Liver (tissue), 9 donors: ENCODE measurements around the gene GPD1. TPM values are rescaled to one million over a fixed set of nuclear protein-coding genes. Genes with fewer than 3 reads are reported as not detected.

Experiments
- DNase-seq: peaks from one replicate; pipeline ENCODE4 v3.0.0-alpha.2; 2017; ENCODE audit warnings: low spot score
- H3K27ac ChIP-seq, 2 donors: one replicate each; pipeline ENCODE4 v1.7.0; 2013; ENCODE audit warnings: inconsistent platforms in 2 of 2, low read length in 2 of 2, control low read depth in 1 of 2, low read depth in 1 of 2, mild to moderate bottlenecking in 1 of 2
- H3K27me3 ChIP-seq, 4 donors: one replicate each; pipeline versions ENCODE4 v1.6.1 to v1.7.0; 2013; ENCODE audit warnings: low read length in 3 of 4, inconsistent platforms in 1 of 4, mild to moderate bottlenecking in 1 of 4, moderate library complexity in 1 of 4; ENCODE audit not compliant: control insufficient read depth in 4 of 4, insufficient read depth in 4 of 4
- H3K36me3 ChIP-seq, 4 donors: one replicate each; pipeline versions ENCODE4 v1.6.1 to v1.7.0; 2013; ENCODE audit warnings: low read length in 3 of 4, mild to moderate bottlenecking in 3 of 4, low read depth in 1 of 4, moderate library complexity in 1 of 4; ENCODE audit not compliant: control insufficient read depth in 4 of 4, insufficient read depth in 3 of 4
- H3K4me1 ChIP-seq, 4 donors: one replicate each; pipeline versions ENCODE4 v1.6.1 to v1.7.0; 2013; ENCODE audit warnings: low read length in 3 of 4, mild to moderate bottlenecking in 3 of 4, moderate library complexity in 1 of 4; ENCODE audit not compliant: control insufficient read depth in 4 of 4, insufficient read depth in 4 of 4
- H3K4me3 ChIP-seq, 3 donors: one replicate each; pipeline versions ENCODE4 v1.6.1 to v1.7.0; 2013; ENCODE audit warnings: low read length in 3 of 3, control low read depth in 1 of 3, low read depth in 1 of 3, mild to moderate bottlenecking in 1 of 3
- H3K9ac ChIP-seq, 2 donors: one replicate each; pipeline ENCODE4 v1.7.0; 2013; ENCODE audit warnings: low read length in 2 of 2, mild to moderate bottlenecking in 2 of 2, moderate library complexity in 2 of 2, control low read depth in 1 of 2, low read depth in 1 of 2
- H3K9me3 ChIP-seq, 4 donors: one replicate each; pipeline versions ENCODE4 v1.6.1 to v1.7.0; 2013; ENCODE audit warnings: low read length in 3 of 4; ENCODE audit not compliant: control insufficient read depth in 4 of 4
- EGR1 ChIP-seq, 2 donors: IDR thresholded peaks; 2 replicates each; pipeline ENCODE4 v1.6.1; 2016 to 2018; ENCODE audit warnings: antibody characterized with exemption in 2 of 2, low read depth in 2 of 2
- FOXA1 ChIP-seq: IDR thresholded peaks from 2 replicates; pipeline ENCODE4 v1.6.1; 2016; ENCODE audit warnings: antibody characterized with exemption
- FOXA2 ChIP-seq: IDR thresholded peaks from 2 replicates; pipeline ENCODE4 v1.6.1; 2016; ENCODE audit warnings: antibody characterized with exemption
- GABPA ChIP-seq, 2 donors: IDR thresholded peaks in 1 of 2; conservative IDR thresholded peaks in 1 of 2; 2 replicates each; pipeline ENCODE4 v1.6.1; 2016; ENCODE audit warnings: antibody characterized with exemption in 2 of 2, mild to moderate bottlenecking in 1 of 2, moderate library complexity in 1 of 2
- HNF4A ChIP-seq, 2 donors: conservative IDR thresholded peaks; 2 replicates each; pipeline ENCODE4 v1.6.1; 2016; ENCODE audit warnings: antibody characterized with exemption in 2 of 2, mild to moderate bottlenecking in 2 of 2
- HNF4G ChIP-seq: IDR thresholded peaks from 2 replicates; pipeline ENCODE4 v1.6.1; 2016; ENCODE audit warnings: antibody characterized with exemption
- JUND ChIP-seq, 2 donors: IDR thresholded peaks; 2 replicates each; pipeline ENCODE4 v1.6.1; 2016; ENCODE audit warnings: antibody characterized with exemption in 2 of 2
- MAX ChIP-seq: IDR thresholded peaks from 2 replicates; pipeline ENCODE4 v1.6.1; 2016; ENCODE audit warnings: antibody characterized with exemption
- RAD21 ChIP-seq, 2 donors: IDR thresholded peaks; 2 replicates each; pipeline ENCODE4 v1.6.1; 2016; ENCODE audit warnings: antibody characterized with exemption in 2 of 2, mild to moderate bottlenecking in 2 of 2
- REST ChIP-seq: IDR thresholded peaks from 2 replicates; pipeline ENCODE4 v1.6.1; 2016; ENCODE audit warnings: antibody characterized with exemption, mild to moderate bottlenecking
- SP1 ChIP-seq: IDR thresholded peaks from 2 replicates; pipeline ENCODE4 v1.6.1; 2018; ENCODE audit warnings: antibody characterized with exemption, mild to moderate bottlenecking
- TAF1 ChIP-seq: conservative IDR thresholded peaks from 2 replicates; pipeline ENCODE4 v1.6.1; 2016; ENCODE audit warnings: antibody characterized with exemption, mild to moderate bottlenecking
- YY1 ChIP-seq: IDR thresholded peaks from 2 replicates; pipeline ENCODE4 v1.6.1; 2016; ENCODE audit warnings: antibody characterized with exemption, mild to moderate bottlenecking
- ZBTB33 ChIP-seq: IDR thresholded peaks from 2 replicates; pipeline ENCODE4 v1.6.1; 2016; ENCODE audit warnings: antibody characterized with exemption
- WGBS: extraction: QIAGEN DNeasy Blood & Tissue Kit; methylation state at CpG from one replicate; pipeline ENCODE4 v1.1.7; 2013; 5-methylcytosine and 5-hydroxymethylcytosine counted together
- polyA plus RNA-seq, 2 donors: library from polyadenylated mRNA; stranded (reverse) in 1 of 2; unstranded in 1 of 2; fragments of 200-250 nt in 1 of 2; fragments of >200 nt in 1 of 2; fragmentation: Nextera tagmentation in 1 of 2; extraction: Ambion mirVana in 1 of 2; gene quantifications; one replicate each; pipeline versions ENCODE4 v1.2.1 to v1.2.3, GENCODE V29; 2013 to 2015
- total RNA-seq, 2 donors: library from RNA; depleted of rRNA; stranded (reverse); fragments of >200 nt; gene quantifications; one replicate each; pipeline ENCODE4 v1.2.3, GENCODE V29; 2014
- TF ChIP-seq, protein P1 (sequence below): fragments of 150-350 bp; IDR thresholded peaks from 2 replicates; pipeline ENCODE4 v1.5.1; 2017; ENCODE audit warnings: improper control_type of control experiment, low read depth, low read length; ENCODE audit not compliant: missing input control
- TF ChIP-seq, protein P2 (sequence below): IDR thresholded peaks from 2 replicates; pipeline ENCODE4 v1.6.1; 2016; ENCODE audit warnings: antibody characterized with exemption
- donor health status: healthy.
- donor health status: healthy.
- donor health status: healthy.
- donor health status: healthy.
- donor health status: healthy.

GPD1 gene
- total and polyA plus RNA-seq, 4 donors: 12.0 to 323 (median 85.6) TPM

DNA sequence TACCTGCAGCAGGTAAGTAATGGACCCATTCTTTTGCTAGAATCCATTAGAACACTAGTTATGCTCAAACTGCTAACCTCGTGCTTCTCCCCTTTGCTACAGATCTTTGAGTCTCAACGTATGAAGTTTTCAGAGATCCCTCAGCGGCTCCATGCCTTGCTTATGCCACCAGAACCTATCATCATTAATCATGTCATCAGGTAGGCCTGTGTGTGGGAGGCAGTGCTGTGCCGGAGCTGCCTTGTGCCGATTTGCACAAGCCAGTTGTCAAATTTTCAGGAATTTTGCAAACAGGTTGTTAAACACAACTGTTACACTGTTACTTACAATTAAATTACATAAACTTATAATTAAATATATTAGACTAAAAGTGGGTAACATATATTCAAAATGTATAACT is 13.4 kb upstream of the GPD1 start:
- H3K27ac ChIP-seq: no peak overlapping the region
- peaks cover 0 to 14% (median 6%) of the 10 kb centered on the region in 4 donors for H3K4me1 ChIP-seq
- no peaks in the 10 kb centered on the region for H3K9me3 ChIP-seq
- H3K4me3 ChIP-seq: no peak overlapping the region
- H3K36me3 ChIP-seq: peaks cover 20 to 58% (median 41%) of the 10 kb centered on the region in 4 donors
- H3K9ac ChIP-seq: no peak overlapping the region
- no peak for DNase-seq
- no peak for TF ChIP-seq FOXA2
- TF ChIP-seq SP1: no peak
- TF ChIP-seq EGR1 (IDR thresholded peaks at IDR 0.05; ENCODE audit: low read depth in 2 of 2): no peak
- no peak for TF ChIP-seq MAX
- no peaks in the 10 kb centered on the region for H3K27me3 ChIP-seq
- 94% methylated on average over 5 of the region's 5 CpGs for WGBS

- Histone ChIP-seq H3K9me3 (no peaks in the 10 kb centered on the region), H3K9ac (no peak overlapping the region), H3K4me3 (no peak overlapping the region), H3K4me1 (peaks cover 2 to 21% (median 13%) of the 10 kb centered on the region in 4 donors), H3K27me3 (no peaks in the 10 kb centered on the region), H3K36me3 (peaks cover 29 to 59% (median 41%) of the 10 kb centered on the region in 4 donors), H3K27ac (no peak overlapping the region)
- no peak for DNase-seq
- 95% methylated on average over 6 of the region's 6 CpGs for WGBS
- TF ChIP-seq JUND (IDR thresholded peaks at IDR 0.05): no peak
- no peak for TF ChIP-seq YY1
- no peak for TF ChIP-seq ZBTB33
- no peak for TF ChIP-seq EGR1 (IDR thresholded peaks at IDR 0.05; ENCODE audit: low read depth in 2 of 2)
- no peak for TF ChIP-seq FOXA1
- no peak for TF ChIP-seq HNF4G
- no peak for TF ChIP-seq RAD21 (IDR thresholded peaks at IDR 0.05)
- no peak for TF ChIP-seq TAF1
- TF ChIP-seq REST: no peak
- no peak for TF ChIP-seq HNF4A (conservative IDR thresholded peaks at IDR 0.05)
- no peak for TF ChIP-seq GABPA (IDR thresholded peaks at IDR 0.05 in 1 of 2, conservative IDR thresholded peaks at IDR 0.05 in 1 of 2)
- TF ChIP-seq SP1: no peak
- no peak for TF ChIP-seq FOXA2
- TF ChIP-seq, protein P1, sequence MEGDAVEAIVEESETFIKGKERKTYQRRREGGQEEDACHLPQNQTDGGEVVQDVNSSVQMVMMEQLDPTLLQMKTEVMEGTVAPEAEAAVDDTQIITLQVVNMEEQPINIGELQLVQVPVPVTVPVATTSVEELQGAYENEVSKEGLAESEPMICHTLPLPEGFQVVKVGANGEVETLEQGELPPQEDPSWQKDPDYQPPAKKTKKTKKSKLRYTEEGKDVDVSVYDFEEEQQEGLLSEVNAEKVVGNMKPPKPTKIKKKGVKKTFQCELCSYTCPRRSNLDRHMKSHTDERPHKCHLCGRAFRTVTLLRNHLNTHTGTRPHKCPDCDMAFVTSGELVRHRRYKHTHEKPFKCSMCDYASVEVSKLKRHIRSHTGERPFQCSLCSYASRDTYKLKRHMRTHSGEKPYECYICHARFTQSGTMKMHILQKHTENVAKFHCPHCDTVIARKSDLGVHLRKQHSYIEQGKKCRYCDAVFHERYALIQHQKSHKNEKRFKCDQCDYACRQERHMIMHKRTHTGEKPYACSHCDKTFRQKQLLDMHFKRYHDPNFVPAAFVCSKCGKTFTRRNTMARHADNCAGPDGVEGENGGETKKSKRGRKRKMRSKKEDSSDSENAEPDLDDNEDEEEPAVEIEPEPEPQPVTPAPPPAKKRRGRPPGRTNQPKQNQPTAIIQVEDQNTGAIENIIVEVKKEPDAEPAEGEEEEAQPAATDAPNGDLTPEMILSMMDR: no peak
- TF ChIP-seq, protein P2, sequence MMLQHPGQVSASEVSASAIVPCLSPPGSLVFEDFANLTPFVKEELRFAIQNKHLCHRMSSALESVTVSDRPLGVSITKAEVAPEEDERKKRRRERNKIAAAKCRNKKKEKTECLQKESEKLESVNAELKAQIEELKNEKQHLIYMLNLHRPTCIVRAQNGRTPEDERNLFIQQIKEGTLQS: no peak
These were observed 5.9 kb upstream of the GPD1 start for GRCh38 chr12:50097952-50098351.
